Middle frontal gyrus (tissue), 1 donor: ENCODE measurements around the gene TMEM131L.

Source experiments
- DNase-seq: peaks from one replicate; pipeline ENCODE4 v3.0.0-alpha.2; 2015; ENCODE audit warnings: low spot score; ENCODE audit errors: extremely low spot score

The TMEM131L gene

DNA sequence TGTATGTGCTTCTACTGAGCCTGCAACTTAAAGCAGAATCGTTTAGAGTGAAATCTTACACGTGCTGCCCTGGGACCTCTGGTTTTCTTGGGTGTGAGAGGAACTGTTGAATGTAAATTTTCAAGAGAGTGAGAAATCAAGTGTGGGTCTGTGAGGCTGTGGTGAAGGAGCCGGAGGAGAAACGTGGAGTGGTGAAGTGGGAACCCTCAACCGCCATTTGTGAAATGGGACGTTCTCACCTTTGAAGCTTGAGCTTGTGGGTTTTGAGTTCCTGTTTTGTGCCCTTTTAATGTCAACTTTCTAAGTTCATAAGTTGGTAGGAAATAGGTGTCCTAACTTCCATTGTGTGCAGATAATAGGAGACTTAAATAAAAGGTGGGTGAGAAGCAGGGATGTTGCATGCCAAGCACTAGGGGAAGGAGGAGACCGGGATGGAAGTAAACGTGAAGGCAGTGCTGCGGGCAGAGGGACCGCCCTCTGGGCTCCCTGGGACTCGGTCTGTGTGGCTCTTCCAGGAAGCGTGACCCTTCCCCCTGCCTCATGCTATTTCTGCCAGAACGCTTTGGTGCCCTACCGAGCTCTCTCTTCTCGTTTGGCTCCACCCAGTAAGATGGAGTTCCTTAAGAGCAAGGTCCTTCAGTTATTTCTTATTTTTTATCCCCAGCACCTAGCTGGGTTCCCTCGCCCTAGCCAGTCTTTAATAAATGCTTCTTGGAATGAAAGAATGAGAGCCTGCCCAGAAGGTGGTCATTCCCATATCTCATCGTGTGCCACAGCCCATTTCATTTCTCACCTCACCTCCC is 56.0 kb downstream of the TMEM131L start:
- no peak for DNase-seq

DNA sequence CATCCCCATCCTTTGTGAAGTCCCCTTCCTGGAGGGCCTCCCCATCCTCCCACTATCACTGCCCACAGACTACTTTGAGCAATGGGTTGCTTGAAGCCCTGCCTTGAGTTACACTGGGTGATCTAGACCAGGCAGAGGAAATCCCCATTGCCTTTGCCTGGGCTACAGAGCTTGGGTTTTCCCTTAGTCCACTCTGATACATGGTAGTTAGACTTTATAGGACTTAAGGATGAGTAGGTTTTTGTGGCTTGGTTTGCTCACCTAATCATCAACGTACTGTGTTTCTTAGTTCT is 56.6 kb downstream of the TMEM131L start:
- no peak for DNase-seq

DNA sequence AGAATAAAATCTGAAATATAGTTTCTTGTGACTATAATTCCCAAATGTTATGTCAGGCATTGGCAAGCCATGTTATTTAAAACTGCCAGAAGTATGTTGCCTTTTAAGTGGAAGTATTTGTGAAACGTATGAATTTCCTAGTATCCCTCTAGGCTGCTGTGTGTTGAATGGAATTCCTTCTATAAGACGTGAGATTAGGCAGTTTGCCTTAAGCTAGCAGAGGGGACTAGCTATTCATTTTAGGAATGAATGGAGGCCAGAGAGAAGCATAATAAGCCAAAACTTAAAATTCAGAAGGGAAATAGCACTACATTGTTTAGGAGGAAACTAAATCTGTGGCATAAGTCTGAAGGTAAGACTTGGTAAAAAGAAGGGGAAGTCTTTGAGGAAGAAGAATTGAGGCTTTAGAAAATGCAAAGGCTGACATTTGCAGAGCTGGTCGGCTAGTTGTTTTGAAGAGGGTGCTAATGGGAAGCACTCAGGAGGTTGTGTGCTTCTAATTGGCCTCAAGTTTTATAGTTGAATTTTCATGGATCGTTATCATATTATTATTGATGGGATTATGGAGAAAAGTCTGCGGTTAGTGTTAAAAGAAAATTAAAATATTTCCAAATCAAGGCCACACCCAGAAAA is 57.1 kb downstream of the TMEM131L start:
- DNase-seq: no peak

DNA sequence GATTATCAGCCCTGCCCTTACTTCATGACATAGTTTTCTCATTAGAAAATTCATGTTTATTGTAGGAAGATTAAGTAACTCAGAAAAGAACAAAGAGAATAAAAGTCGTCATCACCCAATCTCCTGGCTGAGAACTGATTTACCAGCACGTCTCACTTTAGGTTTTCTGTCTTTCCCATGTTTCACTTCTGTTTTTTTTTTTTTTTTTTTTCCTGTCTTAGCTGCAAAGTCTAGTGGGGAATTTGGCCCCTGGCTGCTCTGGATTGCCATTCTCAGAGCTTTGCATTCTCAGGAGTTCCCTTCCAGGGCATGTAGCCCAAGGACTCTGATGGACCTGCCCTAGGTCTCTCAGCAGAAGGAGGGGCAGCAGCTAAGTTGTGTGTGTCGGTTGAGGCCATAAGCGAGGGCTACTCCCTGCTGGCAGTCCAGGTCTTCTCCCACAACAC is 57.8 kb downstream of the TMEM131L start:
- no peak for DNase-seq

DNA sequence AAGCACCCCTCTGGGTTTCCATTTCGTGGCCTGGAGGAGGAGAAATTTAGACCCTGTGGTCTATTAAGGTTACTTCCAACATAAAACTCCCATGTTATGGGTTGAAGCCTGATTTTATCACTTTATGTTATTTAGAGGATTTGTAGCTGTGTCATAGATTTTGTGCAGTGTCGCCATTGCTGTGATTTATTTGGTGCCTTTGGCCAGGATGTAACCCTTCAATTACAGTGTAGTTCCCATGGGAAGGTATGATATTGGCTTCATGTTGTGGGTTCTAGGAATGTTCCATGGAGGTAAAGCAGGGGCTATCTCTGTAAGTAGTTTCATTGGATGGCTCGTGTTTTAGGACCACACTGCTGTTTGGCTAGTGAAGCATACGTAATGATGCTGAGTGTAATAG is 58.5 kb downstream of the TMEM131L start:
- DNase-seq: no peak

DNA sequence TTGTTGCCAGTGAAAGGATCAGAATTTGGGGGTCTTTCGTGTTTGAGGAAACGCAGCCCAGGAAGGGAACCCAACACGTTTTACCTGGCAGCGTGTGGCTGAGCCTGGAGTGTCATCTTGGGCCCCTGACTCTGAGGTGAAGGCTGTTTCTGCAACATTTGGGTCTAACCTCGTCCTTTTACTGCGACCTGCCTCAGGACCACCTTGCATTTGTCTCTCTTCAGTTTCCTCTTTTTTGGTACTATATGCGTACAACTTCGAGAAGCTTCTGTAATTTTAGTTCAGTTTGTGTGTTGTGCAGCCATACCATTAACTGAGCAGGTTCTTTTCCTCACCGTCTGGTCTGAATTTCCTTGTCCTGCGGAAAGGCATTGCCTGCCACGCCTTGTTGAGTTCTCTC is 61.5 kb downstream of the TMEM131L start:
- DNase-seq: no peak

DNA sequence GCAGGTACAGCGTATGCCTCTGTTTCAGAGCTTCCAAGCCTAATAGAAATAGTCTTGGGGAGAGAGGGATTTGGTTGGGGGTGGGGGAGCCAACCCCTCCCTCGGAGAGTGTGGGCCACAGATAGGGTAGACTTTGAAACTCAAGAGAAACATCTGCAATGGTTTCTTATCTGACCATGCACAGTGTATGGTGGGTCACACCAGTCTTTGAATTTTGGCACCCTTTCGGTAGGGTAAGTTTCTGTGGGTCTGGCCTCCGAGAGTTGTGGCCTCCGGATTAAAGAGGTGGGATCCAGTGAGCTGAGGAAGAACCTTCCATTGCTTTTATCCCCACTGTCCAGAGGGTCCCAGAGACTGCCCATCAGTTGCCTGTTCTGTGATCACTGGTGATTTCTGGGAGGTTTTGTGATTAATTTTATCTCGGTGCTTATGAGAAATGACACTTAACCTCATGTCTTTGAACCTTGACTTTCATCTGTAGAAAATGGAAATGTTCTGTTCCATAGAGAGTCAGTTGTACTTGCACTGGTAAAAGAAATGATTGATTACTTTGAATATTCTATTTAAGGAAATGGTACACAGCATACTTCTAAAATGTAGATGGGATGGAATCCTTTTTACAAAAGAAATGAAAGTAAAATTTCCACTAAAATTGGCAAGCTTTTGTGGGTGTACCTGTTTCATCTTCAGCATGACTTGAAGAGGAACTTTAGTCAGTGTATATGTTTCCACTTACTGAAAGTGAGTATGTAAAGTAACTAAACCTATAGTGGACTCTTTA is 62.7 kb downstream of the TMEM131L start:
- no peak for DNase-seq

DNA sequence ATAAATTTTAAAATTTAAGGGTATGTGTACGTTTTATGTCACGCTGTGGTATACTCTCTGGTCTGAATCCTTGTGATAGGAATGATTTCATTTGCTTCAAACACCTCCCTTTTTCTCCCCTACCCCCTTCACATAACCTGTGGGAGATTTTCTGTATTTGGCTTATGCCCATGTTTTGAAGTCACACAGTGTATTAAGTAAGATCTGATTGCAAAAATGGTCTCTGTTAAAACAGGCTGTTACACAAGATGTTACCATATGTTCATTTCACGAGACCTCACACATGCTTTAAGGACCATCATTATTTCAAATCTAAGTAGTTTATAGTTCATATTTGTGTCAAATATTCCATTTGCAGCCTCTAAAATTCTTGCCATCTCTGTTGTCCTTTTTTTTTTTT is 63.5 kb downstream of the TMEM131L start:
- DNase-seq: no peak

DNA sequence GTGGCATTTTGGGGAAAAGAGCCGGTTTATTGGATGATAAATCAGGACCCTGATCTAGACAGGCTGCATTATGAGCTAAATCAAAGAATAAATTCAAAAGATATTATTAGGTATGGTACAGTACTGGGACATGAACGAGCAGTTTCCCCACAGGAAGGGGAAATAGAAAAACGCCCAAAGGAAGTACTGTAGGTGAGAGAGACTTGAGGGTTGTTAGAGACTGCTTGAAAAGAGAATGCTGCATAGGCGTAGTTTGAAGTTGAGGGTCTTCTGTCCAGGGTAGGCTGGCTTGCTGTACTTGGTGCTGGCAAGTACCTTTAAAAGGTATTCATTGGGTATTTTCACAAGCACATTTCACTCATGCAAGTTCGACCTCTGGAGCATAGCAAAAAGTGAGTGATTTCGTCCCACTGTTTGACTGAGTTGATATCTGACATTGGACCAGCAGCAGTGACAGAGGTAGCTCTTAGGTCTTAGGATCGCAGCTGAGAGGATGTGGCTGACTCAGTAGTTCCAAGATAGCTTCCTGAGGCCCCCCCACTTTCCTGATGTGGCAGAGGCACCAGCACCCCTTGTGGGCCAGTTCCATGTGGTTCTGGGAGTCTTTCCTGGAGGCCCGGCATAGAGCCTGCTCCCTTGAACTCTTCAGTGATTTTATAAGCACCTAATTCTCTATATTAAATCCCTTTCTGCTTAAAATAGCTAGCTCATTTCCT is 64.3 kb downstream of the TMEM131L start:
- DNase-seq: no peak

DNA sequence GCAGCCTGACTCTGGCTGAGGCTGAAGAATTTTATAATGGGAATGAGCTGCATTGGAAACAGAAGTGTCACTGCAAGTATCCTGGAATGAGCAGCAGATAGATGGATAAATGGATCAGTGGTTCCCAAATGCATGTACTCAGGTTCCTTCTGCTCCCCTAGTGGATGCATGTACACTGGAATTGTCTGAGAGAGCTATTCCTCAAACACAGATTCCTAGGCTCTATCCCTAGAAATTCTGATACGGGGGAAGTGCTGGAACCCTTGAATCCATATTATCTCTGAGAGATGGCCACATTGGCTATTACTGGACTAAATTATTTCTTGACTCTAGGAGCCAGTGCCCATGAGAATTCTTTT is 64.8 kb downstream of the TMEM131L start:
- DNase-seq: no peak

DNA sequence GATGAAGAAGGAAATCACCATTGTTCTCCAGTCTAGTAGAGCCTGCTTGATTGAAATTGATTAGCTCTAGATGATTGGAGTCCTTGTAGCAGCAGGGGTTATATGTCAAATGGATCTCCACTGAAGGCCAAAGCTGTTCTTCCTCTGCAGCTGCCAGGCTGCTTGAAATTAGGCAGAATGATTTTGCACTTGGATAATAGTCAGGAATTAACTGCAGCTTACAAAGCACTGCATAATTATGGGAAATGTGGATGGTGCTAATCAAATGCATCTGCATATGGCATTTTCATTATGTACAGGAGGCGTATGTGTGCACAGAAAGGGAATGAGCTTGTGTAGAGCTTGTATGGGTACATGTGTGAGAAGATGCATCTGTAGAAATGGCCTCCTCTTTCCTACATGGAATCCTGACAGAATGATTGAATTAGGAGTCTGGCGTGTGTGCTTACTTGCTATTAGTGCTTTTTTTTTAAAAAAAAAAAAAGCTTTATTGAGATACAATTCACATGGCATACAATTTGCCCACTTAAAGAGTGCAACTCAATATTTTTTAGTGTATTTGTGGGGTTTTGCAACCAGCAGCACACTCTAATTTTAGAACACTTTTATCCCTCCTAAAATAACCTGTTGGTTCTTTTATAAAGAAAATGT is 65.9 kb downstream of the TMEM131L start:
- DNase-seq: no peak

DNA sequence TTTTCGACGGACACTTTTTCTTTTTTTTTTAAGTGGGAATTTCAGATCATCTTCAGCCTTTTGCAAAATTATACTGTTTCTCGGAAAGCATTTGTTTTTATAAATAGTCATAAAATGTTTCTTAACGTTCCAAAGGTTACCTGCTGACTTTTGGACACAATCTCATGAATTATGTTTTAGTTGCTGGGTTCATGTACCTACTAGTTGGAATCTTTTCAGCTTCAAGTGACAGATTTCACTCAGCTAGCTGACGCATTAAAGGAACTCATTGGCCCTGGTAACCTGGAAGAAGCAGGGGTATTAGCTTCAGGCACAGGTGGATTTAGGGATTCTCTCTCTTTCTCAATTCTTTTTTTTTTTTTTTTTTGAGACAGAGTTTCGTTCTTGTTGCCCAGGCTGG is 66.5 kb downstream of the TMEM131L start:
- DNase-seq: no peak

DNA sequence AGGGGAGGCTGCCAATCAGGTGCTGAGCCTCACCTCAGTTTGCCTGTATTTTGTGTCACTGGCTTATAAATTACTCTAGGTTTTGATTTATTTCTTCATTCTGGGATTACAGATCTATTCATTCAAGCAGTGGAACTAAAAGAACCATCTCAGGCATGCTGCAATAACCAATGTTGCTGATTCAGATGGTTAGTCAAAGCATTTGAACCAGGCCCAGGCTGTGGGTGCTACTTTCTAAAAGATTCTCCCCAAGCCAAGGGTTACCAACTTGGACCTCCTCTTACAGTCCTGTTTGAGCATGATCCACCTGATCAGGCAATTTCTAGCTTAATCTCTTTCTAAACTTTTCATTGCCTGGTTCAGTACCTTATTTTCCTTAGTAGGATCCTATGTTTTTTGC is 67.2 kb downstream of the TMEM131L start:
- DNase-seq: no peak

DNA sequence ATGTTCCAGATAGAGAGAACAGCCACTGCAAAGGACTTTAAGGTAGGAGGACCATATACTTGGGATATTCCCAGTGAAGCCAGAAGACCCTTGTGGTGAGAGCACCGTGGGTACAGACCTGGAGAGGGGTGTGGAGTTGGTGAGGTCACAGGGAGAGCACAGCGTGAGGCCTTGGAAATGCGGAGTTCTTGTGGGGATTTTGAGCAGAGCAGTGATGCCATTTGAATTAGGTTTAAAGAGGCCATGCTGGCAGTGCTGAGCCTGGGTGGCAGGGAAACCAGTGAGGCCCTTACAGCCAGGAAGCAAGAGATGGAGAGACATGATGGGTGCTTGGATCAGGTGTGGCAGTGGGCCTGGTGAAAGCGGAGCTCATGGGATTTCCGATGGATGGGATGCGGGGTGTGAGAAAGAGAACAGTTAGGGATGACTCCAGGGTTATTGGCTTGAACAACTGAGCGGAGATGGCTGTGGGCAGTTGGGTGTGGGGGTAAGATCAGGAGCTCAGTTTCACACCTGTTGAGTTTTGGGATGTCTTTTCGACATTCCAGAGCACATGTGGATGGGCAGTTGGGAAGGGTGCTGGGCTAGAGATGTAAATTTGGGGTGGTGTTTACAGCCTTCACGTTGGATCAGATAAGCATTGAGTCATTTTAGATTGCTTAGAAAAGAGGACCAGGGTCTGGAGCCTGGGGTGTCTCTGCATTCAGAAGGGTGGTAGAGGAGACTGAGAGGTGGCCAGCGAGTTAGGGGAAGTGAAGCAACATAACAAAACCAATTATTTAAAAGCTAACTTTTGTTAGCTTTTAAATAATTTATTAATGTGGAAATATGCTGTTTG is 68.9 kb downstream of the TMEM131L start:
- DNase-seq: no peak

DNA sequence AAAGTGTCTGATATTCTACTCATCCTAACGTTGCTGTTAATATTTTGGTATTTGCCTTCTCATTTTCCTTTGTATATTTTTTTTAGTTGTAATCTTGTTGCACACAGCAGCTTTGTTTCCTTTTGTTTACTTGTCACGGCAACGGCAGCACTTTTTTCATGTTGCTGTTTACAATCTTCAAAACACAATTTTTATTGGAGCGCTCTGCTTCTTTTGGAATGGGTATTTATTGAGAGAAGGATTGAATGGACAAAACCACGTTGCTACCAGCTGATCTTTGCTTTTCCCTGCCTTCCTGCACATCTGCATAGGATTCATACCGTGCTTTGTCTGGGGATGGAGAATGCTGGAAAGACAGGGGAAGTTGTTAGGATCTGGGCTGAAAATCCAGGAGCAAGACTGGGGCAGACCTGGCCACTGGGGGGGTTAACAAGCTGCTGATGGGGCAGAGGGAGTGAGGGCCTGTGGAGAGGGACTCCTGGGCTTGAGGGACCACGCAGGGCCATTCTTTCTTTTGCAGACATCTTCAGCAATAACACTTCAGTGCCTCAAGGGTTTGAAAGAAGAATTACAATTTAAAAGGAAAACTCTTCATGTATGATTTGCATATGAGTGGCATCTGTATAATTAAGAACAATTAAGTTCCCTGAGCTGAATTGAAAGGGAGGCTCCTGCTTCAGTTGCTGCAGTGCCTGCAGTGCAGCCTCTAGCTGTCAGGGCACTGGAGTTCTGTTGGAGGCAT is 69.8 kb downstream of the TMEM131L start:
- DNase-seq: no peak

DNA sequence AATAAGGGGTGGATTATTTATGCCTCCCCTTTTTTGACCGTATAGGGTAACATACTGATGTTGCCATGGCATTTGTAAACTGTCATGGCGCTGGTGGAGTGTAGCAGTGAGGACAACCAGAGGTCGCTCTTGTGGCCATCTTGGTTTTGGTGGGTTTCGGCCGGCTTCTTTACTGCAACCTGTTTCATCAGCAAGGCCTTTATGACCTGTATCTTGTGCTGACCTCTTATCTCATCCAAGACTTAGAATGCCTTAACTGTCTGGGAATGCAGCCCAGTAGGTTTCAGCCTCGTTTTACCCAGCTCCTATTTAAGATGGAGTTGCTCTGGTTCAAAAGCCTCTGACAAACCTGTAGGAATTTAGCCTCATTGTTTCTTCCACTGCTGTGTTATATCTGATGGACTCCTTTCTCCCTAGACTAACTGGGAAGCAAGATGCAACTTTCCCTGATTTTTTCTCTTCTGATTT is 71.4 kb downstream of the TMEM131L start:
- no peak for DNase-seq

DNA sequence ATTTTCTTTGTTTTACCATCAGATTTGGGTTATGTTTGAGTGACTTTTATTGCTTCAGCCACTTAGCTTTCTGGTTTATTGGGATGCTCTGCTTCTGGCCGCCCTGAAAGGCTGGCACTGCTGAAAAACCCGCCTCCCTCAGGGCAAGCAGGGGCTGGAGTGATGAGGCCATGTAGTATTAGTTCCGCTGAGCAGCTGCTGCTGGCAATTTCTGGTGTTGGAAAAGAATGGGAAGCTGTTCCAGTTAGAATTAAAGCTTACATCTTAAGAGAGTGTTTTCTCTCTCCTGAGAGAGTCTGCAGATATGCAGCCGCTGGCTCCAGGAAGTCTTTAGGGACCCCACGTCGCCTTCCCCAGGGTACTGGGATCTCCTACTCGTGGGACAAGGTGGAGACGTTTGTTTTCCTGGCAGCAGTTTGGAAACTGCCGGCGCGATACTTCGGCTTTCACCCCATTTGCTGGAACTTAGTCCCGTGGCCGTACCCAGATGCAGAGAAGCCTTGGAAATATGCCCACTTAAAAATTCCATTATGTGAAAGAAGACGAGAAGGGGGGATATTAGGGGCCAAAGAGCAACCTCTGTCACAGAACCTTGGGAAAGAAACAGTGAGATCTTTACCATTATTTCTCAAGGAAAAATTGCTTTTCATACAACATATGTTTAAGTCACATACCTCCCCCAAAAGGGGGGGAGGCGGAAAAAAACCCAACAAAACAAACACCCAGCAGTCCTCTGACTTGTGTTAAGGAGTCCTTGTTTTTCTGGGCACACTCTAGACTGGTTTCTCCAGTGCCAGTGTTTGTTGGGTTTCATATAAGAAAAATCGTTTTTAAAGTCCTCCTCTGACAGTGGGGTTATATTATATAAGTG is 72.6 kb downstream of the TMEM131L start:
- DNase-seq: no peak

DNA sequence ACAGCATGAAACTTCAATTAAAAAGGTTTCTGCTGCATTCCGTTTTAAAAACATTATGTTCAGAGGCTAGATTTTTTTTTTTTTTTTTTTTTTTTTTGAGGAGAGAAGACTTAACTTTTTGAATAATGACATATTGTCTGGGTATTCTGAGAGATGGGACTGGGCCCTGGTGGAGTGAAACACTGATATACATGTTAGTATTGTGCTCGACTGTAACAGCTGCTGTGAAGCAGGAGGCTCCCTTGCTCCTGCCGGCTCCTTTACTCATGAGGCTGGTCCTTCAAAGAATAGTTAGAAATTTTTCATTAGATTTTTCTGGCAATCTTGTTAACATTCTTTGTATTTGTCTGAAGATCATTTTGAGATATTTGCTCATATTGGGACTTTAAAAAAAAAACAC is 73.3 kb downstream of the TMEM131L start:
- DNase-seq: no peak
